Right atrium auricular region (tissue), 2 donors: Measurements from ENCODE around the gene HPSE2. TPM values are rescaled to one million over a fixed set of nuclear protein-coding genes. Genes with fewer than 3 reads are reported as not detected.

Experiments
- DNase-seq: peaks from one replicate; pipeline ENCODE4 v3.0.0-alpha.2; 2019; ENCODE audit warnings: low spot score
- H3K27ac ChIP-seq, 2 donors: fragments of 200-600 bp; sonication (generic); 1 replicate in 1 of 2; 2 replicates in 1 of 2; pipeline ENCODE4 v1.5.1; 2016 to 2019
- H3K27me3 ChIP-seq, 2 donors: fragments of 200-600 bp; sonication (generic); one replicate each; pipeline versions ENCODE4 v1.5.1 to v1.6.0; 2017 to 2019
- H3K36me3 ChIP-seq: fragments of 200-600 bp; sonication (generic); one replicate; pipeline ENCODE4 v1.5.1; 2016
- H3K4me1 ChIP-seq, 2 donors: fragments of 200-600 bp; sonication (generic); one replicate each; pipeline versions ENCODE4 v1.5.1 to v1.6.0; 2017 to 2019
- H3K4me3 ChIP-seq, 2 donors: fragments of 200-600 bp; sonication (generic); 1 replicate in 1 of 2; 2 replicates in 1 of 2; pipeline ENCODE4 v1.5.1; 2017 to 2019; ENCODE audit warnings: mild to moderate bottlenecking in 1 of 2, moderate library complexity in 1 of 2
- H3K9me3 ChIP-seq, 2 donors: fragments of 200-600 bp; sonication (generic); one replicate each; pipeline ENCODE4 v1.5.1; 2019
- CTCF ChIP-seq, 2 donors: fragments of 200-600 bp; sonication (generic); IDR thresholded peaks; one replicate each; pipeline ENCODE4 v1.5.1; 2019; ENCODE audit warnings: antibody characterized with exemption in 2 of 2
- total RNA-seq, 2 donors: library from RNA; depleted of rRNA; stranded (reverse); fragments of >200 nt; gene quantifications; one replicate each; pipeline ENCODE4 v1.1.0, GENCODE V29; 2016

The HPSE2 gene
- total RNA-seq, 2 donors from 2014 or later, result not detected

DNA sequence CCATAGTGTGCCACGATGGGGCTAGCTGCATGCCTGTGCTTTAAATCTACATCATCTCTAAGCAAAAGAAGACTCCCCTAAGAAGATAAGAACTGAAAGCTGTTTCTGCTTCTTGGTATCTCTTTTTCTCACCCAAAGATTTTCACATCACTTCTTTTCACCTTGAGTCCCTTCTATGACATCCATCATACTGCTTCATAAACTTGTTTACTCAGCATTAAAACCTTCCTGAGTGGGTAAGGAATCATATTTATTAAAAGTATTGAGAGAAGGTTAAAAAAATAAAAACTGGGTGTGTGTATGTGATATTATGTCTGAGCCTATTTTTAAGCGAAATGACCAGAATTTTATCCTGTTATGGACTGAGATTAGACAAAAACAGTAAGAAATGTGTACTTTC, 150.3 kb downstream of the HPSE2 start:
- TF ChIP-seq CTCF (IDR thresholded peaks at IDR 0.05), result no peak
- H3K9me3 ChIP-seq, result no peaks in the 10 kb centered on the region
- no peaks in the 10 kb centered on the region for H3K27me3 ChIP-seq
- no peaks in the 10 kb centered on the region for H3K36me3 ChIP-seq
- no peak overlapping the region for H3K27ac ChIP-seq
- no peak overlapping the region for H3K4me3 ChIP-seq
- no peak for DNase-seq
- no peaks in the 10 kb centered on the region for H3K4me1 ChIP-seq

DNA sequence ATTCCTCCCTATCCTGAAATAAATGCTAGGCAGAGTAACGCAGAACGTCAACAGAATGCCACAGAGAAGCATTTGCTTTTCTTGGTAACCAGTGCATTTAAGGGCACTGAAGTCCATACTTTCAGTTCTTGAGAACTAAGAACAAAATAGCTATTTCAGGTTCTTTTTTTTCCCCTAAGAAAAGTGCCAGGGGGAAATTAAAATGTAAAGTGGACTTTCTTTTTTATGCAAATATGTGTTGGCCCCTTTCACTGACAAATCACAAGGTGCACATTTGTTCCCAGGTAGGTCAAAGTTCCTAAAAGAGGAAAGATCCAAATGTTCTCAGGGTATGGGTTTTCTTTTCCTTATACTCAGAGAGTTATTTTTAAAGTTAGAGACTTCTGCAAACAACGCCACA, 151.5 kb downstream of the HPSE2 start:
- H3K27ac ChIP-seq, result no peak overlapping the region
- H3K36me3 ChIP-seq, result no peaks in the 10 kb centered on the region
- no peaks in the 10 kb centered on the region for H3K9me3 ChIP-seq
- H3K4me1 ChIP-seq, result no peaks in the 10 kb centered on the region
- DNase-seq, result no peak
- no peak for TF ChIP-seq CTCF (IDR thresholded peaks at IDR 0.05)
- H3K27me3 ChIP-seq, result no peaks in the 10 kb centered on the region
- H3K4me3 ChIP-seq, result no peak overlapping the region

GRCh38 chr10:99080275-99080945, 155.2 kb downstream of the HPSE2 start:
- no peak overlapping the region for H3K27ac ChIP-seq
- no peaks in the 10 kb centered on the region for H3K27me3 ChIP-seq
- no peak for TF ChIP-seq CTCF (IDR thresholded peaks at IDR 0.05)
- no peaks in the 10 kb centered on the region for H3K36me3 ChIP-seq
- no peaks in the 10 kb centered on the region for H3K9me3 ChIP-seq
- no peak overlapping the region for H3K4me3 ChIP-seq
- no peaks in the 10 kb centered on the region for H3K4me1 ChIP-seq
- DNase-seq, result no peak

DNA sequence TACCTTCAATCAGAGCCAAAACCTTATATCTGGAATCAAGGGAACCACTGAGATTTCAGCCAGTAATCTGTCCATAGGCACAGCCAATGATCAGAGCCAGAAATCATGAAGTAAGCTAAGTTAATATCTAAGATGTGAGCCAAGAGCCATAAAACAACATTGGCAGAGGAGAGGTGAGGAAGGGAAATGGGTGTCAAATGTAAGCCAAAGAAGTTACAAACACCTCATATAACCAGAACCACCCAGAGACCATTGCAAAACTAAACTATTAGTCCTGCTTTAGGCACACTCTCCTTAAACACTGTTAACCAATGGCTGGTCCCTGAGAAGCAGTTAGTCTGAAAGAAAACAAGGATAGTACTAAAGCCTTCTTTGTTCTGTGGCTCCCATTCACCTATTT, 173.1 kb downstream of the HPSE2 start:
- no peaks in the 10 kb centered on the region for H3K9me3 ChIP-seq
- TF ChIP-seq CTCF (IDR thresholded peaks at IDR 0.05), result no peak
- H3K27ac ChIP-seq, result no peak overlapping the region
- no peak for DNase-seq
- no peaks in the 10 kb centered on the region for H3K36me3 ChIP-seq
- H3K4me1 ChIP-seq, result no peaks in the 10 kb centered on the region
- H3K4me3 ChIP-seq, result no peak overlapping the region
- no peaks in the 10 kb centered on the region for H3K27me3 ChIP-seq

DNA sequence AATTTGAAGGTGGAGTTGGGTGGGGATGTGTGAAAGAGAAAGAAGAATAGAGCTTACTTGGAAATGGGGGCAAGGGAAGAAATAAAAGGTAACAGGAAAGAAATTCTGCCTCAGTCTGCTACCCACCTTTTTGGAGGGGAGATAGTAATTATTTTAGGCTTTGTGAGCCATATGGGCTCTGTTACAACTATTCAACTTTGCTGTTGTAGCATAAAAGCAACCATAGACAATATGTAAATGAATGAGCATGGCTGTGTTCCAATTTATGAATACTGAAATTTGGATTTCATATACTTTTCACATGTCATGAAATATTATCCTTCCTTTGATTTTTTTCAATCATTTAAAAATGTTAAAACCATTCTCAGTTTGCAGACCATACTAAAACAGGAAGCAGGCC, 176.9 kb downstream of the HPSE2 start:
- no peaks in the 10 kb centered on the region for H3K9me3 ChIP-seq
- DNase-seq, result no peak
- no peak for TF ChIP-seq CTCF (IDR thresholded peaks at IDR 0.05)
- no peak overlapping the region for H3K27ac ChIP-seq
- H3K4me1 ChIP-seq, result no peaks in the 10 kb centered on the region
- no peaks in the 10 kb centered on the region for H3K27me3 ChIP-seq
- no peak overlapping the region for H3K4me3 ChIP-seq
- no peaks in the 10 kb centered on the region for H3K36me3 ChIP-seq
